ENCODE results near the gene MRNIP.

Gene MRNIP

GRCh38 chr5:179823937-179824744 lies 34.5 kb downstream of the MRNIP start:
- Histone ChIP-seq H3K27ac (ENCODE audit: low read depth, low read length) (peak overlapping the region; percentile 100), H3K4me3 (ENCODE audit: low read depth in 1 of 5, low read length in 5 of 5) (peak overlapping the region in 4 of 5 donors; percentile 43 to 95 (median 92)), H3K9me3 (ENCODE audit: control insufficient read depth in 5 of 5, low read length in 5 of 5) (no peaks in the 10 kb centered on the region), H3K4me1 (ENCODE audit: control insufficient read depth in 5 of 5, insufficient read depth in 5 of 5, low read length in 5 of 5) (peaks cover 21 to 77% (median 66%) of the 10 kb centered on the region in 5 donors), H3K36me3 (ENCODE audit: control insufficient read depth in 5 of 5, insufficient read depth in 5 of 5, low read length in 5 of 5) (peaks cover 0 to 71% (median 64%) of the 10 kb centered on the region in 5 donors), H3K9ac (ENCODE audit: low read length in 5 of 5) (no peak overlapping the region), H3K27me3 (ENCODE audit: control insufficient read depth in 5 of 5, insufficient read depth in 4 of 5, low read length in 5 of 5) (no peaks in the 10 kb centered on the region)

- H3K9ac ChIP-seq (ENCODE audit: low read length in 5 of 5) = peak overlapping the region; percentile 90 to 100 (median 99)
- H3K27me3 ChIP-seq (ENCODE audit: control insufficient read depth in 5 of 5, insufficient read depth in 4 of 5, low read length in 5 of 5) = no peaks in the 10 kb centered on the region
- no peaks in the 10 kb centered on the region for H3K9me3 ChIP-seq (ENCODE audit: control insufficient read depth in 5 of 5, low read length in 5 of 5)
- H3K4me1 ChIP-seq (ENCODE audit: control insufficient read depth in 5 of 5, insufficient read depth in 5 of 5, low read length in 5 of 5) = peaks cover 24 to 82% (median 75%) of the 10 kb centered on the region in 5 donors
- peak overlapping the region; percentile 83 to 95 (median 91) for H3K4me3 ChIP-seq (ENCODE audit: low read depth in 1 of 5, low read length in 5 of 5)
- peaks cover 0 to 56% (median 51%) of the 10 kb centered on the region in 5 donors for H3K36me3 ChIP-seq (ENCODE audit: control insufficient read depth in 5 of 5, insufficient read depth in 5 of 5, low read length in 5 of 5)
- H3K27ac ChIP-seq (ENCODE audit: low read depth, low read length) = peak overlapping the region; percentile 100
Observed at GRCh38 chr5:179822444-179822990, 36.1 kb downstream of the MRNIP start.

GRCh38 chr5:179822059-179822432 lies 36.6 kb downstream of the MRNIP start:
- H3K9ac ChIP-seq (ENCODE audit: low read length in 5 of 5) = peak overlapping the region; percentile 90 to 100 (median 99)
- no peaks in the 10 kb centered on the region for H3K27me3 ChIP-seq (ENCODE audit: control insufficient read depth in 5 of 5, insufficient read depth in 4 of 5, low read length in 5 of 5)
- peaks cover 24 to 84% (median 77%) of the 10 kb centered on the region in 5 donors for H3K4me1 ChIP-seq (ENCODE audit: control insufficient read depth in 5 of 5, insufficient read depth in 5 of 5, low read length in 5 of 5)
- peak overlapping the region; percentile 83 to 95 (median 91) for H3K4me3 ChIP-seq (ENCODE audit: low read depth in 1 of 5, low read length in 5 of 5)
- H3K36me3 ChIP-seq (ENCODE audit: control insufficient read depth in 5 of 5, insufficient read depth in 5 of 5, low read length in 5 of 5) = peaks cover 0 to 51% (median 47%) of the 10 kb centered on the region in 5 donors
- no peaks in the 10 kb centered on the region for H3K9me3 ChIP-seq (ENCODE audit: control insufficient read depth in 5 of 5, low read length in 5 of 5)
- H3K27ac ChIP-seq (ENCODE audit: low read depth, low read length) = peak overlapping the region; percentile 100

- no peaks in the 10 kb centered on the region for H3K9me3 ChIP-seq (ENCODE audit: control insufficient read depth in 5 of 5, low read length in 5 of 5)
- peak overlapping the region; percentile 90 to 100 (median 99) for H3K9ac ChIP-seq (ENCODE audit: low read length in 5 of 5)
- H3K4me3 ChIP-seq (ENCODE audit: low read depth in 1 of 5, low read length in 5 of 5) = peak overlapping the region; percentile 83 to 95 (median 91)
- peak overlapping the region; percentile 100 for H3K27ac ChIP-seq (ENCODE audit: low read depth, low read length)
- H3K36me3 ChIP-seq (ENCODE audit: control insufficient read depth in 5 of 5, insufficient read depth in 5 of 5, low read length in 5 of 5) = peaks cover 0 to 45% (median 41%) of the 10 kb centered on the region in 5 donors
- H3K4me1 ChIP-seq (ENCODE audit: control insufficient read depth in 5 of 5, insufficient read depth in 5 of 5, low read length in 5 of 5) = peaks cover 24 to 82% (median 76%) of the 10 kb centered on the region in 5 donors
- H3K27me3 ChIP-seq (ENCODE audit: control insufficient read depth in 5 of 5, insufficient read depth in 4 of 5, low read length in 5 of 5) = no peaks in the 10 kb centered on the region
Observed at GRCh38 chr5:179821298-179822058, 37.1 kb downstream of the MRNIP start.

- H3K36me3 ChIP-seq (ENCODE audit: control insufficient read depth in 5 of 5, insufficient read depth in 5 of 5, low read length in 5 of 5) = peaks cover 0 to 38% (median 33%) of the 10 kb centered on the region in 5 donors
Observed at GRCh38 chr5:179820483-179821297, 37.9 kb downstream of the MRNIP start, which contains the start of gene SQSTM1. TSS of gene SQSTM1 (plus strand) at chr5:179820905. CDS start at chr5:179820937, 32 bp downstream.

GRCh38 chr5:179820127-179820482 lies 38.5 kb downstream of the MRNIP start:
- no peaks in the 10 kb centered on the region for H3K27me3 ChIP-seq (ENCODE audit: control insufficient read depth in 5 of 5, insufficient read depth in 4 of 5, low read length in 5 of 5)
- peak overlapping the region; percentile 71 to 95 (median 91) for H3K4me3 ChIP-seq (ENCODE audit: low read depth in 1 of 5, low read length in 5 of 5)
- peaks cover 24 to 76% (median 69%) of the 10 kb centered on the region in 5 donors for H3K4me1 ChIP-seq (ENCODE audit: control insufficient read depth in 5 of 5, insufficient read depth in 5 of 5, low read length in 5 of 5)
- H3K27ac ChIP-seq (ENCODE audit: low read depth, low read length) = peak overlapping the region; percentile 100
- H3K36me3 ChIP-seq (ENCODE audit: control insufficient read depth in 5 of 5, insufficient read depth in 5 of 5, low read length in 5 of 5) = peaks cover 0 to 32% (median 27%) of the 10 kb centered on the region in 5 donors
- H3K9ac ChIP-seq (ENCODE audit: low read length in 5 of 5) = peak overlapping the region; percentile 90 to 100 (median 99)
- no peaks in the 10 kb centered on the region for H3K9me3 ChIP-seq (ENCODE audit: control insufficient read depth in 5 of 5, low read length in 5 of 5)

More at GRCh38 chr5:179820483-179821297, 37.9 kb downstream of the MRNIP start, which contains the start of gene SQSTM1:
- no peaks in the 10 kb centered on the region for H3K27me3 ChIP-seq (ENCODE audit: control insufficient read depth in 5 of 5, insufficient read depth in 4 of 5, low read length in 5 of 5)
- H3K27ac ChIP-seq (ENCODE audit: low read depth, low read length) = peak within 1 kb of the TSS; percentile 100
- peaks cover 24 to 82% (median 75%) of the 10 kb centered on the region in 5 donors for H3K4me1 ChIP-seq (ENCODE audit: control insufficient read depth in 5 of 5, insufficient read depth in 5 of 5, low read length in 5 of 5)
- H3K9ac ChIP-seq (ENCODE audit: low read length in 5 of 5) = peak within 1 kb of the TSS; percentile 90 to 100 (median 99)
- H3K9me3 ChIP-seq (ENCODE audit: control insufficient read depth in 5 of 5, low read length in 5 of 5) = no peaks in the 10 kb centered on the region
- H3K4me3 ChIP-seq (ENCODE audit: low read depth in 1 of 5, low read length in 5 of 5) = peak within 1 kb of the TSS; percentile 83 to 95 (median 91)

GRCh38 chr5:179819296-179820126 lies 39.1 kb downstream of the MRNIP start:
- no peaks in the 10 kb centered on the region for H3K9me3 ChIP-seq (ENCODE audit: control insufficient read depth in 5 of 5, low read length in 5 of 5)
- peaks cover 24 to 70% (median 63%) of the 10 kb centered on the region in 5 donors for H3K4me1 ChIP-seq (ENCODE audit: control insufficient read depth in 5 of 5, insufficient read depth in 5 of 5, low read length in 5 of 5)
- H3K27me3 ChIP-seq (ENCODE audit: control insufficient read depth in 5 of 5, insufficient read depth in 4 of 5, low read length in 5 of 5) = no peaks in the 10 kb centered on the region
- H3K27ac ChIP-seq (ENCODE audit: low read depth, low read length) = peak overlapping the region; percentile 100
- H3K9ac ChIP-seq (ENCODE audit: low read length in 5 of 5) = peak overlapping the region; percentile 90 to 100 (median 99)
- H3K4me3 ChIP-seq (ENCODE audit: low read depth in 1 of 5, low read length in 5 of 5) = peak overlapping the region; percentile 71 to 95 (median 91)
- H3K36me3 ChIP-seq (ENCODE audit: control insufficient read depth in 5 of 5, insufficient read depth in 5 of 5, low read length in 5 of 5) = peaks cover 0 to 26% (median 22%) of the 10 kb centered on the region in 5 donors

- H3K4me3 ChIP-seq (ENCODE audit: low read depth in 1 of 5, low read length in 5 of 5) = peak overlapping the region; percentile 50 to 95 (median 88)
- H3K36me3 ChIP-seq (ENCODE audit: control insufficient read depth in 5 of 5, insufficient read depth in 5 of 5, low read length in 5 of 5) = peaks cover 0 to 21% (median 19%) of the 10 kb centered on the region in 5 donors
- H3K9me3 ChIP-seq (ENCODE audit: control insufficient read depth in 5 of 5, low read length in 5 of 5) = no peaks in the 10 kb centered on the region
- peak overlapping the region; percentile 100 for H3K27ac ChIP-seq (ENCODE audit: low read depth, low read length)
- H3K27me3 ChIP-seq (ENCODE audit: control insufficient read depth in 5 of 5, insufficient read depth in 4 of 5, low read length in 5 of 5) = no peaks in the 10 kb centered on the region
- H3K4me1 ChIP-seq (ENCODE audit: control insufficient read depth in 5 of 5, insufficient read depth in 5 of 5, low read length in 5 of 5) = peaks cover 21 to 63% (median 56%) of the 10 kb centered on the region in 5 donors
- peak overlapping the region; percentile 90 to 100 (median 99) for H3K9ac ChIP-seq (ENCODE audit: low read length in 5 of 5)
Observed at GRCh38 chr5:179818746-179819295, 39.8 kb downstream of the MRNIP start.

All from subcutaneous abdominal adipose tissue (tissue), 5 donors.